Measurements from ENCODE around the gene MRPL9. TPM values are rescaled to one million over a fixed set of nuclear protein-coding genes. Genes with fewer than 3 reads are reported as not detected.

Gene MRPL9
- total RNA-seq, 4 donors from 2014 or later = 38.8 to 53.4 (median 46.8) TPM

- no peak for DNase-seq (ENCODE audit: low spot score)
- peak; percentile 58 for ATAC-seq (ENCODE audit: low FRiP score)
- TF ChIP-seq, protein P1, sequence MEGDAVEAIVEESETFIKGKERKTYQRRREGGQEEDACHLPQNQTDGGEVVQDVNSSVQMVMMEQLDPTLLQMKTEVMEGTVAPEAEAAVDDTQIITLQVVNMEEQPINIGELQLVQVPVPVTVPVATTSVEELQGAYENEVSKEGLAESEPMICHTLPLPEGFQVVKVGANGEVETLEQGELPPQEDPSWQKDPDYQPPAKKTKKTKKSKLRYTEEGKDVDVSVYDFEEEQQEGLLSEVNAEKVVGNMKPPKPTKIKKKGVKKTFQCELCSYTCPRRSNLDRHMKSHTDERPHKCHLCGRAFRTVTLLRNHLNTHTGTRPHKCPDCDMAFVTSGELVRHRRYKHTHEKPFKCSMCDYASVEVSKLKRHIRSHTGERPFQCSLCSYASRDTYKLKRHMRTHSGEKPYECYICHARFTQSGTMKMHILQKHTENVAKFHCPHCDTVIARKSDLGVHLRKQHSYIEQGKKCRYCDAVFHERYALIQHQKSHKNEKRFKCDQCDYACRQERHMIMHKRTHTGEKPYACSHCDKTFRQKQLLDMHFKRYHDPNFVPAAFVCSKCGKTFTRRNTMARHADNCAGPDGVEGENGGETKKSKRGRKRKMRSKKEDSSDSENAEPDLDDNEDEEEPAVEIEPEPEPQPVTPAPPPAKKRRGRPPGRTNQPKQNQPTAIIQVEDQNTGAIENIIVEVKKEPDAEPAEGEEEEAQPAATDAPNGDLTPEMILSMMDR (IDR thresholded peaks at IDR 0.05) = no peak
These were observed 42.7 kb downstream of the MRPL9 start for GRCh38 chr1:151720554-151720953.

- TF ChIP-seq, protein P1 (IDR thresholded peaks at IDR 0.05) = no peak
- DNase-seq (ENCODE audit: low spot score) (no peak), ATAC-seq (ENCODE audit: low FRiP score) (no peak)
These were observed 43.2 kb downstream of the MRPL9 start for GRCh38 chr1:151720125-151720524.

DNA sequence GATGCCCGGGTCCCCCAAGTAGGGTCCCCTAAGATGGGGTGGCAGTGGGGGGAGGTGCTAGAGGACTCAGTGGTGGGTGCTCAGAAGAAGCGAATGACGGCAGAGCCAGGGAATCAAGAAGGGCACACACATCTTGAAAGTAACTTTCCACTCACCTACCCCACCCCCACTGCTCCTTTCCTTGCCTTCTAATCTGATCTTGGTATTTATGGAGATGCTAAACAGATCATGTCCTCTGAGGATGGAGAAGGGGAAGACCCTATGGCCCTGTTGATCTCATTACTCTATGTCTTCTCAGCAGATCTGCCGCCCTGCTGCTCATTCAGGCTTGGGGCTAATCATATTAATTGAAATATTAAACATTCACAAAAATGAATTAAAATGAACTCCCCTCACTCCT lies 44.6 kb downstream of the MRPL9 start:
- TF ChIP-seq, protein P1 (IDR thresholded peaks at IDR 0.05) = no peak
- ATAC-seq (ENCODE audit: low FRiP score) = no peak
- no peak for DNase-seq (ENCODE audit: low spot score)

DNA sequence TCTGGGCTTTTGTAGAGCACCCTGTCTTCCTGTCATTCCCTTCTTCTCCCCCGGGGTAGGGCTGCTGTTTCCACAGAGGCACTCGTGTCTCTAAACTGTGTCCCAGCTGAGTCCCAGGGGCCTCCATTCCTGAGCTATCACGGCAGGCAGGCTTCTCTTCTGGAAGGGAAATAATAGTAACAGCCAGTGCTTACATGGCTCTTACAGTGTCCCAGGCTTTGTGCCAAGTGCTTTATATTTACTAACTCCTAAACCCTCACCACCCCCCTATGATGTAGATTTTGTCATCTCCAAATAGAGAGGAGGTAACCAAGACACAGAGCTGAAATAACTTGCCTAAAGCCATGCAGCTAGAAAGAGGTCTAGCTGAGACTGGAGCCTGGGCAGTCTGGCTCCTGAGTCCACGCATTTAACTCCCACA lies 45.3 kb downstream of the MRPL9 start:
- TF ChIP-seq, protein P1 (IDR thresholded peaks at IDR 0.05) = no peak
- ATAC-seq (ENCODE audit: low FRiP score) (no peak), DNase-seq (ENCODE audit: low spot score) (no peak)

DNA sequence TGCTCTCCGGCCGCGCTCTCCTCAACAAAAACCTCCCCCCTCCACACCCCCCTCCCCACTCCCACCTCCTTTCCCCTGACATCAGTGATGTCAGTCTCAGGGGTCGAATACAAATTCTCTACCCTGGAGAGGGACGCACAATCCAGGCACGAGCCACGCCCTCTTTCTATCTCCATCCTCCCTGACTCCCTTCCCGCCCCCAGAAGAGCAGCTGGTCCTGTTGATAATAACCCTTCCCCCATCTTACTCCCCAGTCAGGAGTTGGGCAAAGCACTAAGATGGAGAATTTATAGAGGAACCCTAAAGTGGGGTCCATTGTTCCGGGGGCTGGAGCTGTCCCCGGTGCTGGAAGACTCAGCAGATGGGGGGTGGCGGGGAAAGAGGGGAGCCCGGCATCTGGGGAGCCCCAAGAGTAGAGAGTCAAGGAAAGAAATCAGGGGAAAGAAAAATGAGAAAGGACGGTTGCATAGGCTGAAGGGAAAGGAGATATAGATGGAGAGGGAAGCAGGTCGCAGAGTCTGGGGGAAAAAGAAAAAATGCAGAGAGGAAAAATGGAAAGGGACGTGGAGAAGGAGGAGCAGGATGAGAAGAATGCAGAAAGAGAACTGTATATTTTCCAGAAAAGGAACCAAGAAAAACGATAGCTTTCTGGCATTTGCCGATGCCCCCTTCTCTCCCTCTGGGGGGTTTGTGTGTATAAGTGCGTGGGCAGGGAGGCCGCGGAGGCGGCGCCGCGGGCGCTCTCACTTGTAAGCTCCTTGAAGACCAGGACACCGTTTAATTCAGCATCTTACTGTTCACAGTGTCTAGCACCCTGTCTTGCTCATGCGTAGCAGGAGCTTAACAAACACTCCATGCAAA lies 46.3 kb downstream of the MRPL9 start, which contains the start of gene CELF3:
Gene CELF3, minus strand, starts transcription at position 33 of the 861 bp plus-strand sequence. CDS start 783 bp downstream, outside the sequence.
- DNase-seq (ENCODE audit: low spot score) (no peak), ATAC-seq (ENCODE audit: low FRiP score) (no peak)
- TF ChIP-seq, protein P1 (IDR thresholded peaks at IDR 0.05) = no peak

DNA sequence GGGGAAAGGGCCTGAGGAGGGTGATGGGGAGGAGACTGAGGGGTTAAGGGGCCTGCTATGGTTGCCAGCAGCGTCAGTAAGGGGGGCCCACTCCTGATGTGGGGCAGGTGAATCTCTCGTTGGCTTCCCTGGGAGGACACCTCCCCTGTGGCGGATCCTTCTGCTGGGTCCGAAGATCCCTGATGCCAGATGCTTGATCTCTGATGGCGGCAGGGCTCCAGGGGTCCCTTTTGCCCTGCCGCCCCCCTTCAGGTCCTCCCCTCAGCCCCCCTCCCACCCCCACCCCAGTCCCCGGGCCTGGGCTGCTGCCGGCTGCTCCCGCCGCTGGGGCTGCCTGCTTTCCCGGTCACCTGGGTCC lies 46.9 kb downstream of the MRPL9 start:
- TF ChIP-seq, protein P1 (IDR thresholded peaks at IDR 0.05) = no peak
- DNase-seq (ENCODE audit: low spot score) (no peak), ATAC-seq (ENCODE audit: low FRiP score) (no peak)

Data from omental fat pad (tissue), 4 donors.